COLO668 (cell line): ENCODE data around the gene WDR75.
A peak's percentile ranks its signal among the peaks of the same experiment; 100 is the strongest.
"Not testable (repeated sequence)": the region's sequence is repeated elsewhere in the genome, so short reads cannot be mapped to it uniquely, and the experiment has no call there.

Experiments
- DNase-seq: peaks from one replicate; lab custom pipeline; 2025; ENCODE audit not compliant: unreplicated experiment; lab: John Stamatoyannopoulos, UW

WDR75 gene

GRCh38 chr2:189440947-189441708 is at the start of gene WDR75:
Gene WDR75, plus strand, starts transcription at chr2:189441474. Its CDS starts 19 bp downstream, at chr2:189441493.
- peak; percentile 92 for DNase-seq

- DNase-seq, result no peak
Measured at GRCh38 chr2:189393440-189394111, 47.7 kb upstream of the WDR75 start.

DNA sequence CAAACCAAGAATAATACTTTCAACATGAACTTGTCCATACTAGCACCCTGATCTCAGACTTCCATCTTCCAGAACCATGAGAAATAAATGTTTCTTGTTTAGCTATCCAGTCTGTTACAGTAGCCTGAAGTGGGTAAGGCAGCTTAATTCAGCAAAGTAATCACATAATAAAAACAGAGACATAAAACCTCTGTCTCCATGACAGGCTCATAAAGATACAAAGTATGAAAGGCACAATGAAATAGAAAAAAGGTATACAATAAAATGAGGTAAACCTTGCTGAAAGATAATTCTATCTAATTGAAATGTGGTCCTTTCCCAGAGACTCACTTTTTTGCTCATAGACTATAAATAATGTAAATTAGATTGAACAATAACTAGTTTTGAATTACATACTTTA is 46.7 kb upstream of the WDR75 start:
- DNase-seq, result no peak

DNA sequence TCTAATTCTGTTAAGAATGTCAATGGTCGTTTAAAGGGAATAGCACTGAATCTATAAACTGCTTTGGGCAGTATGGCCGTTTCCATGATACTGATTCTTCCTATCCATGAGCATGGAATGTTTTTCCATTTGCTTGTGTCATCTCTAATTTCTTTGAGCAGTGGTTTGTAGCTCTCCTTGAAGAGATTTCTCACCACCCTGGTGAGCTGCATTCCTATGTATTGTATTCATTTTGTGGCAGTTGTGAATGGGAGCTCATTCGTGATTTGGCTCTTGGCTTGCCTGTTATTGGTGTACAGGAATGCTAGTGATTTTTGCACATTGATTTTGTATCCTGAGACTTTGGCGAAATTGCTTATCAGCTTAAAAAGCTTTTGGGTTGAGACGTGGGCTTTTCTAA is 38.3 kb upstream of the WDR75 start:
- DNase-seq, result no peak

- no peak for DNase-seq
Measured at GRCh38 chr2:189406586-189407233, 34.6 kb upstream of the WDR75 start.

- DNase-seq, result no peak
Measured at GRCh38 chr2:189407281-189408209, 33.7 kb upstream of the WDR75 start.

DNA sequence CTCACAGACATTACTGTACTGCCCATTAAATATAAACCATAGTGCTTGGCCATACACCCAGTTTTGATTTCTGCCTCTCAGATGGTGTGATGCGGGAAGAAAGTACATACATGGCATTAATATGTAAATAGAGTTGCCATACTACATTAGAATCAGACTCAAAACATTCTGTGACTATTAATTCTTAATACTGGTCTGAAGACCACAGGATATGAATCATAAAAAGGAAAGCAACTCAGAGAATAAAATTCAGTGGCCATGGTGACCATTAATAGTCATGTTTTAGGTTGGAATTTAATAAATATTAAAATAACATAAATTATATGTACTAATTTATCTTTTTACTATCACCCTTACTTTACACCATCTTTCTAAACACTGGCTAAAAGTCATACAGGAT is 33.0 kb upstream of the WDR75 start:
- no peak for DNase-seq

DNA sequence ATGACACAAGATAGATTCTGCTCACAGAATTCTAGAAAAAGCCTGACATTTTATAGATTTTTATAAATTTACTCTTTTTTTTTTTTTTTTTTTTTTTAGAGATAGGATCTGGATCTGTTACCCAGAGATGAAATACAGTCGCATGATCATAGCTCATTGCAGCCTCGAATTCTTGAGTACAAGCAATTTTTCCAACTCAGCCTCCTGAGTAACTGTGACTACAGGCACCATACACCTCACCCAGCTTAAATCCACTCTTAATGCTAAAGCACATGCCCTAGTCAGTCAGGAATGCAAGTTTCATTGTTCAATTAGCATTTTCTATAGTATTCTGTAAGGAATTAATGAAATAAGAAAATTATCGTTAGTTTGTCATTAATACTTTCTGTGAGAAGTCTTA is 32.1 kb upstream of the WDR75 start:
- no peak for DNase-seq

DNA sequence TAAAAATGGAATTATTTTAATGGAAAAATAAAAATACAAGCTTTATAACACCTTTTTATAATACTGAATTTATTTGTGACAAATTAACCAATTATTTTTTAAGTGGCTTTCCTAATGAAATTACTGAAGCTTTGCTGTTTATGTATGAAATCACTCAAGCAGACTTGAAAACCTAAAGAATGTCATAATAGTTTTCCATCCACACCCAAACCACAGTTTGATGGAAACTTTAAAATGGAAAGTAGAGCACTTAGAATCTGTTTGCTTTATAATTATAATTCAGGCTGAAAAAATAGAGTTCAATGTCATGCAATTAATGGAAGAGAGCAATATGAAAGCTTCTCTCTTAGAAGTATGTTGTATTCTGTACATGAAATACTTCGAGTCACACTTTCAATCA is 31.6 kb upstream of the WDR75 start:
- DNase-seq, result no peak

DNA sequence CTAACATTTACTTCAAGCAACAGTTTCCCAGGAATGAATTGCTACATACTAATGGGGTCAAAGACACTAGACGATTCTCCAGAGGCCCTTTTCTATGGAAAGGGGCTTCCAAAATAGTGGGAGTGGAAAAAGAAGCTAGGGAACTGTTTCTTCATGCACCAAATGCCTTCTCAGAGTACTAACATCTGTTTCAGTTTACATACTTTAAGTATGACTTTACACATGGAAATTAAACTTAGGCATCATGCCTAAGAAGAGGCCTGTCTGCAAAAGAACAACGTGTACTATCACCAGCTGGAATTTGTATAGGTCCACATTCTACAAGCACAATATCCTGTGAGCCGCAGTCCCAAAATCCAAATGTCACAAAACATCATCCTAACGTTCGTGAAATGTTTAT is 29.4 kb upstream of the WDR75 start:
- DNase-seq, result no peak

GRCh38 chr2:189412330-189412953 is 28.8 kb upstream of the WDR75 start:
- DNase-seq, result peak; percentile 23

DNA sequence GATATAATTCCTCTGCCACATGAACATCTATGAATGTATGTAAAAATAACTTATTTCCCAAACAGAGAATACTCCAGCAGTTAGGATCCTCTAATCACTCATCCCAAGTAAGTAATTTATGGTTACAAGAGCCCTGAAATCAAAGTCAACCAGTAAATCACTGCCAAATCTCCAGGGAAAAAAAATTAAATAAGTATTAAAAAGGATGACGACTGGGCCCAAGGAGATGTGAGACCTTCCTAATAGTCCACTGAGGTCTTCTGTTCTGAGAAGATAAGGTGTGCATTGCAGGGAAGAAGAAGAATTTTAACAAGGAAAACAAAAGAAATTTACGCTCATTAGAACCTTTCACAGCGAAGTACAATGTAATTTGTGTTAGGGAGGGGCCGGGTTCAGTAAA is 28.0 kb upstream of the WDR75 start:
- no peak for DNase-seq

- DNase-seq, result peak; percentile 6
Measured at GRCh38 chr2:189421644-189422043, 19.6 kb upstream of the WDR75 start.

DNA sequence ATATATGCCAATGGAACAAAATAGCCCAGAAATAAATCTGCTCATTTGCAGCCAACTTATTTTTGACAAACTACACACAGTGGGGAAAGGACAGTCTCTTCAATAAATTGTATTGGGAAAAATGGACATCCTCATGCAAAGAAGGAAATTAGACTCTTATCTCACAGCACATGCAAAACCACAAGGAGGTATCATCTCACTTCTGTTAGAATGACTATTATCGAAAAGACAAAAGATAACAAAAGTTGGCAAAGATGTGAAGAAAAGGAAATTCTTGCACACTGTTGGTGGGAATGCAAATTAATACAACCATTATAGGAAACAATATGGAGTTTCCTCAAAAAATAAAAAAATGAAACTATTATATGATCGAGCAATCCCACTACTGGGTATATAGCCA is 16.3 kb upstream of the WDR75 start:
- DNase-seq, result no peak

GRCh38 chr2:189425676-189426075 is 15.6 kb upstream of the WDR75 start:
- DNase-seq, result no peak

- no peak for DNase-seq
Measured at GRCh38 chr2:189426886-189427285, 14.4 kb upstream of the WDR75 start.

GRCh38 chr2:189427872-189428271 is 13.4 kb upstream of the WDR75 start:
- no peak for DNase-seq

DNA sequence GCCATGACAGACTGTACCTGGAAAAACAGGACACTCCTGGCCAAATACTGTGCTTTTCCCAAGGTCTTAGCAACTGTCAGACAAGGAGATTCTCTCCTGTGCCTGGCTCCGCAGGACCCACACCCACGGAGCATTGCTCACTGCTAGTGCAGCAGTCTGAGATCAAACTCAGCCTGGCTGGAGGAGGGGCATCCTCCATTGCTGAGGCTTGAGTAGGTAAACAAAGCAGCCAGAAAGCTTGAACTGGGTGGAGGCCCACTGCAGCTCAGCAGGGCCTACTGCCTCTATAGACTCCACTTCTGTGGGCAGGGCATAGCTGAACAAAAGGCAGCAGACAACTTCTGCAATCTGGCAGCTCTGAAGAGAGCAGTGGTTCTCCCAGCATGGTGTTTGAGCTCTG is 10.8 kb upstream of the WDR75 start:
- DNase-seq, result not testable (repeated sequence)

- DNase-seq, result not testable (repeated sequence)
Measured at GRCh38 chr2:189435803-189436202, 5.5 kb upstream of the WDR75 start.

DNA sequence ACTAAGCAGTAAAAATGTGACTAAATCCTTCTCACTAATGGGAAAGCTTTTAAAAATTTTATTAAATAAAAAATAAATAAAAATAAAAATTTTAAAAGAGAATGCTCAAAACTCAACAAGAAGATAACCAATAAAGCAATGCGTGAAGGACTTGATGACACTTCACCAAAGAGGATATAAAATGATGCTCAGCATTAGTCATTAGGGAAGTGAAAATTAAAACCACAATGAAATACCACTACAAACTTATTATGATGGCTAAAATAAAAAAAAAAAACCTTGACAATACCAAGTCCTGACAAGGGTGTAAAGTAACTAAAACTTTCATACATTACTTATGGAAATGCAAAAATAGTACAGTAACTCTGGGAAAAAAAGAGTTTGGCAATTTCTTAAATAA is 3.3 kb upstream of the WDR75 start:
- no peak for DNase-seq

- DNase-seq, result no peak
Measured at GRCh38 chr2:189439342-189439741, 1.9 kb upstream of the WDR75 start.
